C4-2B (cell line): ENCODE results near the gene CTNNA2.

Experiments used
- H3K27ac ChIP-seq: fragments of 450-650 bp; 2 replicates; pipeline ENCODE4 v1.5.1; 2017
- CTCF ChIP-seq: fragments of 450-650 bp; conservative IDR thresholded peaks from 2 replicates; pipeline ENCODE4 v1.5.1; 2017; ENCODE audit warnings: mild to moderate bottlenecking
- ZFX ChIP-seq: fragments of 450-650 bp; IDR thresholded peaks from 2 replicates; pipeline ENCODE4 v1.6.1; 2017

The CTNNA2 gene

DNA sequence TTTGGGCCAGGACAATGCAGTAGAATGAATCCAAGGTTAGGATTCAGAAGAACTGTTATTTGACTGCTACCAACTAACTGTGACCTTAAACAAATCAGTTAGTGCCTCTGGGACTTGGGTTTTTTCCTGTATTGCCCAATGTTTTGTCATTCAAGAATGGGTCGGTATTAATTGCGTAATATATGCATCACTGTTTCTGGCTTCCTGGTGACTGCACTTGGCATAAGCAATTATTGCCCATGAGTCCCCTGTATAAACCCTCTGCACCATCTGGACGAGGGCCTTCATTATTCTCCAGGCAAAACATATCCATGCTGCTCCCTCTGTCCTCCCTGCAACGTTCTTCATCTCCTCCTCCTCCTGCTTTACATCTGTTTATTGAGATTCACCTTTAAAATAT lies 1047.5 kb downstream of the CTNNA2 start:
- TF ChIP-seq CTCF (no peak), ZFX (no peak)
- H3K27ac ChIP-seq = no peak overlapping the region

DNA sequence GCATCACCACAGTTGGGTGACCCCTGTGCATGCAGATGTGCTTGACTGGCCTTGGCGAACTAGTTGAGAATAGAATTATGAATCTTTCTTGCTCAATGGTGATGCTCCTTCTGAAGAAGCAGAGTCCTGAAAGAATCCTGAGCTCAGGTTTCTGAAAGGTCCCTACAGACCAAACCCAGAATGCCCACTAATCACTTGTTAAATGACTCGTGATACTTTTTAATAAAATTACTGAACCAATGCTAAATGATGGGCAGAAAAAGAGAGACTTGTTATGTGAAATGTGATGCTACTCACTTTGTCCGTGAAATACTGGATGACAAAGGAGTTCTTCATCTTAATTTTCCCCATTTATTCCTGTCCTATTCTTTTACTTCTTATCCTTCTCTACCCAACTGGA lies 1055.2 kb downstream of the CTNNA2 start:
- no peak overlapping the region for H3K27ac ChIP-seq
- no peak for TF ChIP-seq CTCF
- no peak for TF ChIP-seq ZFX

GRCh38 chr2:80573167-80573566 lies 1060.3 kb downstream of the CTNNA2 start:
- TF ChIP-seq CTCF (no peak), ZFX (no peak)

DNA sequence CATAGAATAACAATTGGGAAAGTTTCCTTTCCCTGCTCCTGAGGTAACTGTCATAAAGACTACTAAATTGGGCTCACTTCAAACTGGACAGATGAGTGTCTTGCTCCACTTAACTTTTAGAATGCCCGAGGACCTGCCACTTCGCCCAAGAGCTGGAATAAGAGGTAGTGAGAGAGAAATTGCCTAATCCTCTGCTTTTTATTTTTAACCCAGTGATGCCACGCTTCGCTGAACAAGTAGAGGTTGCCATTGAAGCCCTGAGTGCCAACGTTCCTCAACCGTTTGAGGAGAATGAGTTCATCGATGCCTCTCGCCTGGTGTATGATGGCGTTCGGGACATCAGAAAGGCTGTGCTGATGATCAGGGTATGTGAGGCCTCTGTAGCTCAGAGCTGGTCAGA lies 1061.1 kb downstream of the CTNNA2 start:
- no peak for TF ChIP-seq CTCF
- no peak for TF ChIP-seq ZFX
- no peak overlapping the region for H3K27ac ChIP-seq

More at GRCh38 chr2:80573167-80573566, 1060.3 kb downstream of the CTNNA2 start:
- H3K27ac ChIP-seq = no peak overlapping the region

- no peak overlapping the region for H3K27ac ChIP-seq
- TF ChIP-seq ZFX = no peak
- no peak for TF ChIP-seq CTCF
Observed at GRCh38 chr2:80579756-80580155, 1066.9 kb downstream of the CTNNA2 start.

- TF ChIP-seq ZFX (no peak), CTCF (no peak)
- H3K27ac ChIP-seq = no peak overlapping the region
Observed at GRCh38 chr2:80591233-80591632, 1078.4 kb downstream of the CTNNA2 start.

GRCh38 chr2:80592106-80592505 lies 1079.3 kb downstream of the CTNNA2 start:
- TF ChIP-seq CTCF = no peak
- no peak for TF ChIP-seq ZFX
- no peak overlapping the region for H3K27ac ChIP-seq
